GM19372 (cell line): Measurements from ENCODE around the gene FOXK1.

ENCODE experiments used
- ATAC-seq: cut with Tn5 transposase; IDR thresholded peaks from one replicate; pipeline ENCODE4 v1.9.1; 2021; ENCODE audit warnings: mild to moderate bottlenecking, low read depth, moderate library complexity; ENCODE audit not compliant: unreplicated experiment

FOXK1 gene

GRCh38 chr7:4694305-4694704 lies 12.2 kb downstream of the FOXK1 start:
- ATAC-seq: no peak

GRCh38 chr7:4698707-4699275 lies 16.7 kb downstream of the FOXK1 start:
- ATAC-seq: no peak

GRCh38 chr7:4699841-4700240 lies 17.7 kb downstream of the FOXK1 start:
- no peak for ATAC-seq

DNA sequence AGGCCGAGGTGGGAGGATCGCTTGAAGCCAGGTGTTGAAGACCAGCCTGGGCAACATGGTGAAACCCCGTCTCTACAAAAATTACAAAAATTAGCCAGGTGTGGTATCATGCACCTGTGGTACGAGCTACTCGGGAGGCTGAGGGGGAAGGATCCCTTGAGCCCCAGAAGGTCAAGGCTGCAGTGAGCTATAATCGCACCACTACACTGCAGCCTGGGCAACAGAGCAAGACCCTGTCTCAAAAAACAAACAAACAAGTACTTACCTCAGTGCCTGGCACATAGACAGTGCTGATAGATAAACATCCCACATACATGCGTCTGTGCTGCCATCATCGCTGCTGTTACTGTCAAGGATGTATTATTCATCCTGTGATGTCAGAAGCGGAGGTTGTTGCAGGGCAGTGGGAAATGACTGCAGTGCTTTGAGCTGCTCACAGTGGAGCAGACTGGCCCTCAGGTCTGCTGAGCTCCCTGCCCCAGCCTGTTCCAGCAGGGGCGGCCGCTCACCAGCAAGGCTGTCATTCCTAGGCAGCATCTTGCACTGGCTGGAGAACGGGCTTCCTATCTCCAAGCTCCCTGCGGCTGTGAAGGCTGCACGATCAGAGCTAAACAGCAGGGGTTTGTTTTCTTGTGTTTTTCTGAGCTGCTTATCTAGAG lies 18.6 kb downstream of the FOXK1 start:
- no peak for ATAC-seq

DNA sequence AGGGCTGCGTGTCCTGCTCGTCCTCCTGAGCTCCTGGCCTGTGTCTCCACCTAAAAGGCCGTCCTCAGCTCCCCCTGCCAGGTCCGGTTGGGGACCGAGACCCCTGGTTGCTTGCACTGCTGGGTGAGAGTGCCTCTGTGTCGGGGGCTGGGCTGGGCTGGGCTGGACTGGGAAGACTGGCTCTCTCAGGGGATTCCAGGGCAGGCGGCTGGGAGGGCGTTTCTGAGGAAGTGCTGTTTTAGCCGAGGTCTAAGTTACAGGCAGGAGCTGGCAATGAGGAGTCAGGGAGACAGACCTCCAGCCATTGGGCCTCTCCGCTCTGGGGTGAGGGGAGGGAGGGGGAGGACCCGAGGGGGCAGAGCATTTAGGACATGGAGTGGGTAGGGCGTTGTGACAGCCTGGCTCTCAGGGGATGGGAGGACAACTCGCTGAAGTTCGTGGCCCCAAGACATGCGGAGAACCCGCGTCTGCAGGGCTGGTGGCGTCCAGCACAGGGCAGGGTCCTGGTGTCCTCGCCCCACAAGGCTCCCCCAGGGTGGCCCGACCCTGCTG lies 20.9 kb downstream of the FOXK1 start:
- ATAC-seq: no peak

- no peak for ATAC-seq
Observed at GRCh38 chr7:4703532-4703931, 21.4 kb downstream of the FOXK1 start.

- no peak for ATAC-seq
Observed at GRCh38 chr7:4706384-4707216, 24.5 kb downstream of the FOXK1 start.

DNA sequence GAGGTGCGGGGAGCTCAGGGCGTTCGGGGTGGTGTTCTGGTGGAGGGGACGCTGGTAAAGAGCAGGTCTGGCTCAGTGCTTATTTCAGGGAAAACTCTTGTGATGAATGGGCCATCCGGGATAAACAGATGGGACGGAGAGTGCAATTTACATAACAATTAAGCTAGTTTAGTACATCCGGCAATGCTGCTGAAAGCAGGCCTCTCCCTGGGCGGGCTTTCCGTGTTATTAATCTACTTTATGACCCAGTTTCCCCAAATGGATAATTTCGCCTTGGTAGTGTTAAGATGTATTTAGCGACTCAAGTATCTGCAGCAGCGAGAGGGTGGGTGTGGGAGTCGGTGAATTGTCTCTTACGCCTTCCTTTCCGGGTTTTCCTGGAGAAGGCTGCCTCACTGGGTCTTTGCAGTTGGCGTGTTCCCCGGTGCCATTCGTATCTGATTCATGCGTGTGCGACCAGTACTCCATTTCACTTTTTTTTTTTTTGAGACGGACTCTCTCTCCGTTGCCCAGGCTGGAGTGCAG lies 25.2 kb downstream of the FOXK1 start:
- ATAC-seq: no peak

DNA sequence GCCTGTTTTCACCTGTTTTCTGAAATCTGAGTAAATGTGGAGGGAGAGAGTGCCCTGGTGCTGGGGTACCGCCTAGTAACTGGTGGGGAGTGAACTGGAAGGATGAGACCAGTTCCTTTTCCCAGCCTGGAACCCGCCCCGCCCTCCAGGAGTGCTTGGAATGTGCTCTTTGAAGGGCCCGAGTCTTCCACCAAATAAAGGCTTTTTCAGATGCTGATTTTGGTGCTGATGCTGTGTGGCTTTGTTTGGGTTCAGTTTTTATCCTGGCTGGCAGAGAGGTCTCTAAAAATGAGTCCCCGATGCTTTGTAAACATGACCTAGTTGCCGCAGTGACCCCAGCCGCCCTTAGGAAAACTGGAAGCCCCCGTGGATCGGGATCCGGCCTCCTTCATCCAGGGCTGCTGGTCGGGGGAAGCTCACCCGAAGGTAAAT lies 25.9 kb downstream of the FOXK1 start:
- no peak for ATAC-seq

DNA sequence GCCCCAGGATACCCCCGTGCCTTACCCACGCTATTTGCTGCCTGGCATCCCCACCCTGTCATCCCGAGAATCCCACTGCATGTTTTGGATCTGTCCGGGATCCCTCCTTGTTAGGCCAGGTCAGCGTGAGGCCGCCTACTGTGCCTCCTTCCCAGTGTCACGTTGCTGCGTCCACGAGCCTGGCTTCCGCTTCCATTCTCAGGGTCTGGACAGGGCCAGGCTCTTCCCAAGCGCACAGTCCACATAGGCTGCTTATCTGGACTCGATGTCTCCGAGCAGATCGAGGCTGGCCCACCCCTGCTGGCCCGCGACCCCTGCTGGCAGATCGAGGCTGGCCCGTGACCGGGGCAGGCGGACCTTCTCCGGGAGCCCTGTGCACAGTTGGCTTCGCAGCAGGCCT lies 27.1 kb downstream of the FOXK1 start:
- no peak for ATAC-seq

DNA sequence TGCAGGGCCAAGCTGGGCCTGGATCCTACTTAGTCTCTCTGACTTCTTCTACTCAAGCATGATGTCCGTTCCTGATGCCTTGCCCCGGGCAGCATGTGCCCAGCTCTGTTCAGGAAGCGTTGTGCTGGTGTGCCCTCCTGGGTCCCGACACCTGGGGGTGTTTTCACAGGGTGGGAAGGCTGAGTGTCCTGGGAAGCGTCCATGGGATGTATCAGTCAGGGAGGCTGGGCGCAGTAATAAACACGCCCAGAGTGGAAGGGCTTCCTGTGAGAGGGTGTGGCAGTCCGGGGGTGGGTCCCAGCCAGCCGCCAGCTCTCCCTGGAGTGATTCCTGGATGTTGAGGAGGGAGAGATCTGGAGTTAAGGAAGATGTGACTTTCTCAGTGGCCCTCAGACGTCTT lies 29.0 kb downstream of the FOXK1 start:
- ATAC-seq: no peak

- no peak for ATAC-seq
Observed at GRCh38 chr7:4711634-4712033, 29.5 kb downstream of the FOXK1 start.

DNA sequence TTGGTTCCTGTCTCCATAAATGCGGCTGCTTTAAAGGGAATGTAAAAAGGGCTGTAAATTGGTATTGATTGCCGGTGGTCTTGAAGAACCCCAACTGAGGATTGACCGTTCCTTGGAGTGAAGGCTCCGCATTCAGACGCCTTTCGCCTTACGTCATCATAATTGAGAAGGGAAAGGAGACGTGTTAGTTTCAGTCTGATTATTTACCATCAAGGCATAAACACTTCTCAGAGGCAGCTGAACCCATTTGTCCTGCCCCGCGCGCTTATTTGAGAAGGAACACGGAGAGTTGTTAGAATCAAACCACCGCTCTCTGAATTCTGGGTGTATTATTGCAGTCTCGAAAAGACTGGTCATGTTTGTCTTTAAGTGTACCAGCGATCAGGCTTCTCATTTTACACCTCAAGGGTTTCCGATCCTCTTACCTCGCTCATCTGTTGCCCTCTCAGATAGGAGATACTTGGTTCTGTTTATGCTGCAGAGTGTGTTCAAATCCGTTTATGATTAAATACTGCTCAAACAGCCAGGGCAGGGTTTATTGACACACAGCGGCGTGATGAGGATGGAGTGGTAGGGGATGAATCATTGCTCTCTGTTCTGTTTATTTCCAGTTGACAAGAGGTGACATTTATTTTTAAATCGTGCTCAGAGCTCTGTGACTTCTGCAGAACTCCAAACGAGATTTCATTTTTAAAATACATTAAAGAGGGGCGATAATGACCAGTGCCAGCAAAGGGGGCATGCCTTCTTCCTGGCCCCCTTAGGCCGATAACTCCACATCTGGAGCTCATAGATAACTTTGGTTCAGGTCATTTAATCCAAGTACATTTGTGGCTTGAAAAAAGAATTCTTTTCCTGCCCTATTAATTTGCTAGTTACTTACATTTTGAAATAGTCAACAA lies 30.4 kb downstream of the FOXK1 start:
- ATAC-seq: no peak

DNA sequence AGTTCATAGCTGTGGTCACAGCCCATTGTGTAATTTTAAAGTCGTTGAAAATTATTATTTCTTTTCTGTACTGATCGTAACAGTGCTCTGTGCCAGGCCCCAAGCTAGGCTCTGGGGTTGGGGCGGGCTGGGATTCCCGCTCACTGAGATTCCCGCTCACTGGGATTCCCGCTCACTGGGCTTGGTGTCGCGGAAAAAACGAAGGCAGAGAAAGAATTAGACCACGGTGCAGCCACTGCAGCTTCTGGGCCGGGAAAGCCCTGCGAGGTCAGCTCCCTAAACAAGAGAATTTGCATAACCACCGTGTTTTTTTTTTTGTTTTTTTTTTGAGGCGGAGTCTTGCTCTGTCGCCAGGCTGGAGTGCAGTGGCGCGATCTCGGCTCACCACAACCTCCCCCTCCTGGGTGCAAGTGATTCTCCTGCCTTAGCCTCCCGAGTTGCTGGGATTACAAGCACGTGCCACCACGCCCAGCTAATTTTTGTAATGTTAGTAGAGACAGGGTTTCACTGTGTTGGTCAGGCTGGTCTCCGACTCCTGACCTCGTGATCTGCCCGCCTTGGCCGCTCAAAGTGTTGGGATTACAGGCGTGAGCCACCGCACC lies 31.2 kb downstream of the FOXK1 start:
- no peak for ATAC-seq

- no peak for ATAC-seq
Observed at GRCh38 chr7:4714161-4714700, 32.1 kb downstream of the FOXK1 start.

GRCh38 chr7:4714767-4715409 lies 32.8 kb downstream of the FOXK1 start:
- no peak for ATAC-seq

- no peak for ATAC-seq
Observed at GRCh38 chr7:4715410-4715776, 33.3 kb downstream of the FOXK1 start.

DNA sequence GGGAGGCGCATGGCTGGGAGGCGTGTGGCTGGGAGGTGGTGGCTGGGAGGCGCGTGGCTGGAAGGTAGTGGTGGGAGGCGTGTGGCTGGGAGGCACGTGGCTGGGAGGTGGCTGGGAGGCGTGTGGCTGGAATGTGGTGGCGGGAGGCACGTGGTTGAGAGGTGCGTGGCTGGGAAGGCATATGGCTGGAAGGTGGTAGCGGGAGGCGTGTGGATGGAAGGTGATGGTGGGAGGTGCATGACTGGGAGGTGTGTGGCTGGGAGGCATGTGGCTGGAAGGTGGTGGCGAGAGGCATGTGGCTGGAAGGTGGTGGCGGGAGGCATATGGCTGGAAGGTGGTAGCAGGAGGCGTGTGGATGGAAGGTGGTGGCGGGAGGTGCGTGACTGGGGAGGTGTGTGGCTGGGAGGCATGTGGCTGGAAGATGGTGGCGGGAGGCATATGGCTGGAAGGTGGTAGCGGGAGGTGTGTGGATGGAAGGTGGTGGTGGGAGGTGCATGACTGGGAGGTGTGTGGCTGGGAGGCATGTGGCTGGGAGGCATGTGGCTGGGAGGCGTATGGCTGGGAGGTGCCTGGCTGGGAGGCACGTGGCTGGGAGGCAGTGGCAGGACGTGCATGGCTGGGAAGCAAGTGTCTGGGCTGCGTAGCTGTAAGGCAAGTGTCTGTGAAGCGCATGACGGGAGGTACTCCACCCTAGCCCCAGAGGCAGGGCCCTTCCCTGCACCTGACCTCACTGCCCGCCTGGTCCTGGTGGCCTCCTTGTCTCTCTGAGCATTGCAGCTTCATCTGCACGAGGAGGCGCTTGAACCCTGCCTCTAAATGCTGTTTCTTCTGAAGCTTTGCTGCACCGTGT lies 35.1 kb downstream of the FOXK1 start:
- no peak for ATAC-seq
